NCI-H460 (cell line): ENCODE measurements around the gene NR1H2. TPM values are rescaled to one million over a fixed set of nuclear protein-coding genes. Genes with fewer than 3 reads are reported as not detected.
A peak's percentile ranks its signal among the peaks of the same experiment; 100 is the strongest.

Source experiments
- DNase-seq: peaks from one replicate; pipeline ENCODE4 v3.0.0-alpha.2; 2016; ENCODE audit warnings: low read depth; ENCODE audit errors: extremely low read depth
- total RNA-seq: library from RNA; depleted of rRNA; stranded (reverse); fragments of >200 nt; shearing (Covaris generic); gene quantifications from 2 replicates; pipeline ENCODE4 v1.2.3, GENCODE V29; 2014

NR1H2 gene
- total RNA-seq, 1 experiment from 2014 or later: 52.0 TPM

DNA sequence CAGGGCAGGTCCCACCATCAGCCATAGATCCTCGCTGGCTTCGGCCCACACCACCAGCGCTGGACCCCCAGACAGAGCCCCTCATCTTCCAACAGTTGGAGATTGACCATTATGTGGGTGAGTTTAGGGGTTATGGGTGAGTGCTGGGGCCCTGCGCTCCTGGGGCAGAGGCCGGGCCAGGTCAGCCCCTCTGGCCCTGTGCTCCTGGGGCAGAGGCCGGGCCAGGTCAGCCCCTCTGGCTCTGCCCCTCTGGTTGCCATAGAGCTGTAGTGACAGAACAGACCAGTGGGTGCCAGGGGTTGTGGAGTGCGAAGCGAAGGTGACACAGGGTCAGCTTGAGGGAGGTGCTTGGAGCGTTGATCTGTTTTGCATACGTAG lies 23.1 kb downstream of the NR1H2 start:
- no peak for DNase-seq

GRCh38 chr19:50401605-50402450 lies 25.6 kb downstream of the NR1H2 start:
- DNase-seq: no peak

DNA sequence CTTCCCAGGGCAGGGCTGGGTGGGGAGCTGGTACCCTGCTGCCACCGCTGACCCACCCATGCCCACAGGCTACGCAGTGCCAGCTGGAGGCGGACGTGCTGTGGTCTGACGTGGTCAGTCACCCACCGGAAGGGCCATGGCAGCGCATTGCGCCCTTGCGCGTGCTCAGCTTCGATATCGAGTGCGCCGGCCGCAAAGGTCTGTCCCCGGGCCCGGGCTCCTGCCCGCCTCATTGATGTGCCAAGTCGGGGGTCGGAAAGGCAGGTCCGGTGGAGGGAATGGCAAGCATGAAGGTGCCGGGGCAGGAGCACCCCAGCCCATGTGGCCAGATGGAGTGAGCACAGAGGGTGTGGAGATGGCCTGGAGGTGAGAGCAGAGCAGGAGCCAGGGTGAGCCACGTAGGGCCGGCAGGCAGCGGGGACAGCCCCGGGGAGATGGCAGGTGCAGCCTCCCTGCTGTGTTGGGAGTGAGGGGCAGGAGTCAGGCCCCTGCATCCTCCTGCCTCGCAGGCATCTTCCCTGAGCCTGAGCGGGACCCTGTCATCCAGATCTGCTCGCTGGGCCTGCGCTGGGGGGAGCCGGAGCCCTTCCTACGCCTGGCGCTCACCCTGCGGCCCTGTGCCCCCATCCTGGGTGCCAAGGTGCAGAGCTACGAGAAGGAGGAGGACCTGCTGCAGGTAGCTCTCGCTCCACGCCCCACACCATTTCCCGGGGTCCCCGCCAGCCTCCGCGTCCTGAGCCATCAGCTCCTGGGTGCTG lies 26.5 kb downstream of the NR1H2 start:
- DNase-seq: no peak

- DNase-seq: no peak
Observed at GRCh38 chr19:50406156-50406820, 30.0 kb downstream of the NR1H2 start.

DNA sequence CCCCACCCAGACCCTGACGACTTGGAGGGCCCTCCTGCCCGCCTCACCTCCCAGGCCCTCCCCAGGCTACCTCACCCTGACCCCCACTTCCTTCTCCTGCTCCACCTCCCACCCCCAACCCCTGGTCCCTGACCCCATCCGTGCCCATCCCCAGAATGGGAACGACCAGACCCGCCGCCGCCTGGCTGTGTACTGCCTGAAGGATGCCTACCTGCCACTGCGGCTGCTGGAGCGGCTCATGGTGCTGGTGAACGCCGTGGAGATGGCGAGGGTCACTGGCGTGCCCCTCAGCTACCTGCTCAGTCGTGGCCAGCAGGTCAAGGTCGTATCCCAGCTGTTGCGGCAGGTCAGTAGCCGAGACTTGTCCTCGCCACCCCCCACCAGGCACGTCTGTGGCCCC lies 30.6 kb downstream of the NR1H2 start:
- DNase-seq: no peak

DNA sequence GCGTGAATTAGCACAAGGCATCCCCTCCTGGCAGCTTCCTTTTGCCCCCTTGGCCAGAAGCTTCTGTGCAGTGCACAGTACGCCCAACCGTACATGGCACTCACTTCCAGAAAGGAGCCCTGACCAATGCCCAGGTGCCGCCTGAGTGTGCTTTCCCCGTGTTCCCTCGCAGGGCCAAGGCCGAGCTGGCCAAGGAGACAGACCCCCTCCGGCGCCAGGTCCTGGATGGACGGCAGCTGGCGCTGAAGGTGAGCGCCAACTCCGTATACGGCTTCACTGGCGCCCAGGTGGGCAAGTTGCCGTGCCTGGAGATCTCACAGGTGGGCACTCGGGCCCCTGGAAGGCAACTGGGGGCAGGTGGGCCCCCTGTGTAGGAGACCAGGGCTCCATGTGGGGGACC lies 33.1 kb downstream of the NR1H2 start:
- no peak for DNase-seq

GRCh38 chr19:50410109-50410508 lies 33.9 kb downstream of the NR1H2 start:
- DNase-seq: no peak

DNA sequence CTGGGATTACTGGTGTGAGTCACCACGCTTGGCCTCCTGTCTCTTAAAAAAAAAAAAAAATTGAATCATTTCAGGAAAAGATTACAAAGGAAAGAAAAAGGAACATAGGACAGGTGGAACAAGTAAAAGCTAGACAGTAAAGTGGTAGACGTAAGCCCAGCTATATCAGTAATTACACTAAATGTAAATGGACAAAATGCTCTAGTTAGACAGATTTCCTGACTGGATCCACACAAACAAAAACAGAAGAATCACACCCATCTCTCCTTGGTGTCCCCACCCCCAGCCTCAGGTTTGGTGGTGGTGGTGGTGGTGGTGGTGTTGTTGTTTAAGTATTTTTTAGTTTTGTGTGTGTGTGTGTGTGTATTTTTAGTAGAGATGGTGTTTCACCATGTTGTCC lies 36.2 kb downstream of the NR1H2 start:
- no peak for DNase-seq

DNA sequence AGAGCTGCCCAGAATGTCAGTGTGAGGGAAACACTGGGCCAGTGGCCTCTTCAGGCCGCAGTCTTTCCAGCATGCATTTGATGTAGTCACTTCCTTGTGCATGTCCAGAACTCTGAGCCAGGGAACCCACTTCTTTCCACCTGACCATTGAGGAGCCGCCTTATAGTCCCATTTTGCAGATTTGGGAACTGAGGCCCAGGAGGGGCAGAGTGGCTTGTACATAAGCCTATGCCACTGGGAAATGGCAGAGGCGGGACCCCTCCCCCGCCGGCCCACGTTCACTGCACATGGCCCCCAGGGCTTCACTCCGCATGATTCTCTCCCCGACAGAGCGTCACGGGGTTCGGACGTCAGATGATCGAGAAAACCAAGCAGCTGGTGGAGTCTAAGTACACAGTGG lies 36.8 kb downstream of the NR1H2 start:
- DNase-seq: no peak

- no peak for DNase-seq
Observed at GRCh38 chr19:50413531-50413930, 37.3 kb downstream of the NR1H2 start.

GRCh38 chr19:50414864-50415660 lies 38.8 kb downstream of the NR1H2 start:
- DNase-seq: peak; percentile 38

- DNase-seq: no peak
Observed at GRCh38 chr19:50415661-50416033, 39.4 kb downstream of the NR1H2 start.

DNA sequence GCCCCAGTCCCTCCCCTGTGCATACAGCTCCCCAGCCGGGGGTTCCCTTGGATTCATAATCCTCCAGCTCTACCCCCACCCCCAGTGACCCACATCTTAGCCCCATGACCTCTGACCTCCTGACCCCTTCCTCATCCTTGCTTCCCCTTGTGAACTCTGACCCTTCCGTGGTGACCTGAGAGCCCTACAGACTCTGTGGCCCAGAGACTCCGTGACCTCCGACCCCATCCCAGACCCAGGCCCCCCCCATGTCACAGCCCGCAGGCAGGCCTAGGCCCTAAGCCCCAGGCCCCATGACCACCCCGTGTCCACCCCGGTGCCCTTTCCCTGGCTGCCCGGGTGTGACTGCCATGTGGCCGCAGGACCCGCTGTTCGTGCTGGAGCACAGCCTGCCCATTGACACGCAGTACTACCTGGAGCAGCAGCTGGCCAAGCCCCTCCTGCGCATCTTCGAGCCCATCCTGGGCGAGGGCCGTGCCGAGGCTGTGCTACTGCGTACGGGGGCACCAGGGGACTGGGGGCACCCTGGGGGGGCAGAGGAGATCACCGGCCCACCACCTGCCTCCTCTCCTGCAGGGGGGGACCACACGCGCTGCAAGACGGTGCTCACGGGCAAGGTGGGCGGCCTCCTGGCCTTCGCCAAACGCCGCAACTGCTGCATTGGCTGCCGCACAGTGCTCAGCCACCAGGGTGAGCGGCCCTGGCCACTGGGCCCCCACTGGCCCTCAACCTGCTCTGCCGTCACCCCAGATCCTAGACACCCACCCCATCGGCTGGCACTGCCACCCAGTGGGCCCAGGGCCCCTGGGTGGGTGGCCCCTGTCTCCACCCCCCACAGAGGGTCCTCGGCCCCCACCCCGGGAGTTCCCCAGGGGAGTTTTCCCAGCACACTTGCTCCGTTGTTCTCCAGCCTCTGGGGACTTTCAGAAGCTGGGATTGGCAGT lies 40.0 kb downstream of the NR1H2 start:
- DNase-seq: no peak

DNA sequence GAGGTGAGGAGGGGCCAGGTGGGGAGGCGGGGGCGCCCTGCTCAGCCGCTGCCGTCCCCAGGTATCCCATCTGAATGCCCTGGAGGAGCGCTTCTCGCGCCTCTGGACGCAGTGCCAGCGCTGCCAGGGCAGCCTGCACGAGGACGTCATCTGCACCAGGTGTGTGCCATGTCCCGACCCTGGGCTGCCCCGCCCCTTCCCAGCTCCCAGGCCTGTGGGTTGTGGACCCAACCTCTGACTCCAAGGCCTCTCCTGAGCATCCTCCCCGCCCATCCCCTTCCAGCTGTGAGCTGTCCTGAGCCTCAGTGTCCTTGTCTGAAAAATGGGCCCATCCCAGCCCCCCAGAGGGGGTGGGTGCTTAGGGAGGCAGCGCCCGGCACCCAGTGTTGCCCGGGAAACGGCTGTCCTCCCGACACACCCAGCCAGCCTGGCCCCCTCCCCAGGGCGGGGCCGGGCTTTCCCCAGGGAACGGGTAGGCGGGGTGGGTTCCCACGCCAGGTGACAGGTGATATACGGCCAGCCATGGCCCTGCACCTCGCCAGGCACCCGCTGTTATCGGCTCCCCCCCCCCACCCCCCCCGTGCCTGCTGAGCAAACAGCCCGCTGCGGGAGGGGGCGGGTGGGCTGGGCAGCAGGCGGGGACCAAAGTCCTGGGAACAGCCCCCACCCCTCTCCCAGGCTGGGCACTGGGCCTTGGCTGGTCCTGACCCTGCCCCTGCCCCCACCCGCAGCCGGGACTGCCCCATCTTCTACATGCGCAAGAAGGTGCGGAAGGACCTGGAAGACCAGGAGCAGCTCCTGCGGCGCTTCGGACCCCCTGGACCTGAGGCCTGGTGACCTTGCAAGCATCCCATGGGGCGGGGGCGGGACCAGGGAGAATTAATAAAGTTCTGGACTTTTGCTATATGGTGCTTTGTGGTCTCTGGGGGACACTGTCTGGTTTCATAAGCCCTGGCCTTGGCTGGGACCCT lies 41.1 kb downstream of the NR1H2 start:
- DNase-seq: no peak

DNA sequence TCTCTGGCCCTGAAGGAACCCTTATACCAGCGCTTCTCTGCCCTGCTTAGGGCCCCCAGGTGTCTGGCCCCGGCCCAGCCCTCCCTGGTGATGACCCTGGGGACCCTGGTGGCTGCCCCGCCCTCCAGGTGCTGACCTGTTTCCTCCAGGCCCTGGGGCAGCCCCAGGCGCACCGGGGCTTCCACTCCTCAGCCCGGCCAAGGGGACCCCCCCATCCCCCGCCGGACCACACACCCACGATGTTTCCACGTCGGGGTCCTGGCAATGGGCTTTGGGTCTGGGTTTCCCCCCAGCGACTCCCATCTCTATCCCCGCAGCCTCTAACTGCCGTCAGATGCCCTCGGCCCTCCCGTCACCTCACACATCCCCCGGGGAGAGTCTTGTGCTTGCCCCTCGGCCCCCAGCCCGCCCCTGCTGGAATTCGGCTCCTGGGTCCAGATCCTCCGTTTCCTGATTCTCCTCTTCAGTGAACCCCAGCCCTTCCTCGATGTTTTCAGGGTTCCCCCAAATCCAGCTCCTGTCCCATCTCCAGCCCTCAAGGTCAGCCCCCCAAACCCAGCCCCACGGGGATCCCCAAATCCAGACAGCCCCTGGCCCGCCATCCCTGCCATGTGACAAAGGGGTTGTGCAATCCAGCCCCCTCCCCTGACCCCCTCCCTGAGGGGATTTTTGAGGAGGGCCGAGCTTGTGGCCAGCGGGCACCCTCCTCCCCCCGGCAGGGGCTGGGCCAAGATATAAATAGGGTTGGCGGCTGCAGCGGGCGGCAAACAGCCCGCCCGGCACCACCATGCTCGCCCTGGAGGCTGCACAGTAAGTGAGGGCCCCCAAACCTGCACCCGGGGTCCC lies 42.1 kb downstream of the NR1H2 start, which contains the start of gene SPIB:
Gene SPIB, plus strand, starts transcription at position 763 of the 846 bp plus-strand sequence. Its CDS starts 25 bp downstream, at position 788.
- DNase-seq: no peak

DNA sequence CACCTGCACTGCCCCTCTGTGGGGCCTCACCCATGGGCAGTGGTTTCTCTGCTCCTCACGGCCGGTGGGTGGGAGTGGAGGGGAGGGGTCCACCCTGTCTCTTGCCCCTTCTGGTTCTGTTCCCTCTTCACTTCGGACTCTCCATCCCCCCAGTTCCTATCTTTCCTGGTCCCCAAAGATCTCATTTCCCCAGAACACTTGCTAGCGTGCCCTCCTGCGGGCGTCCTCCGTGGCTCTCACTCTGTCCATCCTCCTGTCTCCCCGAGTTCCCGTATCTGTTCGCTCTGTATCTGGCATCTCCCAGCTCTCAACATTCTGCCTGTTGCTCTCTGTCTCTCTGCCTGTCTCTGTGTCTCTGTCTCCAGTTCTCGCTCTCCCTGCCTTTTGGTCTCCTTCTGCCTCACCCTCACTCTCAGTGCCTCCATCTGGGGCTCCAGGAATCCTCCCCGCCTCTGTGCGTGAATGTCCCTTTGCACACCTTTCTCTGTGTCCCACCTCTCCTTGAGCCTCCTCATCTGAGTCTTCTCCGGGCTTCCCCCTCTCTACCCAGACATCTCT lies 42.8 kb downstream of the NR1H2 start:
- DNase-seq: no peak

- no peak for DNase-seq
Observed at GRCh38 chr19:50419580-50420035, 43.4 kb downstream of the NR1H2 start.
